ENCODE results near the gene PCDHGB4.
"Not testable (repeated sequence)": the region's sequence is repeated elsewhere in the genome, so short reads cannot be mapped to it uniquely, and the experiment has no call there.

The PCDHGB4 gene

DNA sequence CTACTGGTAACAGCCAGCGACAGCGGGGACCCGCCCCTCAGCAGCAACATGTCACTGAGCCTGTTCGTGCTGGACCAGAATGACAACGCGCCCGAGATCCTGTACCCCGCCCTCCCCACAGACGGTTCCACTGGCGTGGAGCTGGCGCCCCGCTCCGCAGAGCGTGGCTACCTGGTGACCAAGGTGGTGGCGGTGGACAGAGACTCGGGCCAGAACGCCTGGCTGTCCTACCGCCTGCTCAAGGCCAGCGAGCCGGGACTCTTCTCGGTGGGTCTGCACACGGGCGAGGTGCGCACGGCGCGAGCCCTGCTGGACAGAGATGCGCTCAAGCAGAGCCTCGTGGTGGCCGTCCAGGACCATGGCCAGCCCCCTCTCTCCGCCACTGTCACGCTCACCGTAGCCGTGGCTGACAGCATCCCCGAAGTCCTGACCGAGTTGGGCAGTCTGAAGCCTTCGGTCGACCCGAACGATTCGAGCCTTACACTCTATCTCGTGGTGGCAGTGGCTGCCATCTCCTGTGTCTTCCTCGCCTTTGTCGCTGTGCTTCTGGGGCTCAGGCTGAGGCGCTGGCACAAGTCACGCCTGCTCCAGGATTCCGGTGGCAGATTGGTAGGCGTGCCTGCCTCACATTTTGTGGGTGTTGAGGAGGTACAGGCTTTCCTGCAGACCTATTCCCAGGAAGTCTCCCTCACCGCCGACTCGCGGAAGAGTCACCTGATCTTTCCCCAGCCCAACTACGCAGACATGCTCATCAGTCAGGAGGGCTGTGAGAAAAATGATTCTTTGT lies 7.1 kb downstream of the PCDHGB4 start:
- not testable (repeated sequence) for FAIRE-seq; DNase-seq (ENCODE audit: extremely low spot score, insufficient read length, low read depth)

- not testable (repeated sequence) for DNase-seq (ENCODE audit: extremely low spot score, insufficient read length, low read depth); FAIRE-seq
Measured at GRCh38 chr5:141397756-141398551, 10.5 kb downstream of the PCDHGB4 start, which contains the start of gene PCDHGB5. TSS of gene PCDHGB5 (plus strand) at chr5:141397947. CDS start at chr5:141398128, 181 bp downstream.

DNA sequence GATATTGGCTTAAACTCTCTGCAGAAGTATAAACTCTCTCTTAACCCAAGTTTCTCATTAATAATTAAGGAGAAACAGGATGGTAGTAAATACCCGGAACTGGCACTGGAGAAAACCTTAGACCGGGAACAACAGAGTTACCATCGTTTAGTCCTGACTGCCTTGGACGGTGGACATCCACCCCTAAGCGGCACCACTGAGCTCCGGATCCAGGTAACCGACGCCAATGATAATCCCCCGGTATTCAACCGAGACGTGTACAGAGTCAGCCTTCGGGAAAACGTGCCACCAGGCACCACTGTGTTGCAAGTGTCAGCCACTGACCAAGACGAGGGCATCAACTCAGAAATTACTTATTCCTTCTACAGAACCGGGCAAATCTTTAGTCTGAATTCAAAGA lies 11.1 kb downstream of the PCDHGB4 start:
- FAIRE-seq: no peak

DNA sequence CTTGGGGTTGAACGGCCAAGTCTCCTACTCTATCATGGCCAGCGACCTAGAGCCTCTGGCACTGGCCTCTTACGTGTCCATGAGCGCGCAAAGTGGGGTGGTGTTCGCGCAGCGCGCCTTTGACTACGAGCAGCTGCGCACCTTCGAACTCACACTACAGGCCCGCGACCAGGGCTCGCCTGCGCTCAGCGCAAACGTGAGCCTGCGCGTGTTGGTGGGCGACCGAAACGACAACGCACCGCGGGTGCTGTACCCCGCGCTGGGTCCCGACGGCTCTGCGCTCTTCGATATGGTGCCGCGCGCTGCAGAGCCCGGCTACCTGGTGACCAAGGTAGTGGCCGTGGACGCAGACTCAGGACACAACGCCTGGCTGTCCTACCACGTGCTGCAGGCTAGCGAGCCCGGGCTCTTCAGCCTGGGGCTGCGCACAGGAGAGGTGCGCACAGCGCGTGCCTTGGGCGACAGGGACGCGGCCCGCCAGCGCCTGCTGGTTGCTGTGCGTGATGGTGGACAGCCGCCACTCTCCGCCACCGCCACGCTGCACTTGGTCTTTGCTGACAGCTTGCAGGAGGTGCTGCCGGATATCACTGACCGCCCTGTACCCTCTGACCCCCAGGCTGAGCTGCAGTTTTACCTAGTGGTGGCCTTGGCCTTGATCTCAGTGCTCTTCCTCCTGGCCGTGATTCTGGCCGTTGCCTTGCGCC lies 12.2 kb downstream of the PCDHGB4 start:
- DNase-seq (ENCODE audit: extremely low spot score, insufficient read length, low read depth): no peak
- no peak for FAIRE-seq

More for the DNA sequence above, 11.1 kb downstream of the PCDHGB4 start:
- DNase-seq (ENCODE audit: extremely low spot score, insufficient read length, low read depth): no peak

- no peak for DNase-seq (ENCODE audit: extremely low spot score, insufficient read length, low read depth)
- FAIRE-seq: no peak
Measured at GRCh38 chr5:141402553-141403243, 15.2 kb downstream of the PCDHGB4 start, which contains the start of gene PCDHGA9. TSS of gene PCDHGA9 (plus strand) at chr5:141402778. CDS start at chr5:141402953, 175 bp downstream.

DNA sequence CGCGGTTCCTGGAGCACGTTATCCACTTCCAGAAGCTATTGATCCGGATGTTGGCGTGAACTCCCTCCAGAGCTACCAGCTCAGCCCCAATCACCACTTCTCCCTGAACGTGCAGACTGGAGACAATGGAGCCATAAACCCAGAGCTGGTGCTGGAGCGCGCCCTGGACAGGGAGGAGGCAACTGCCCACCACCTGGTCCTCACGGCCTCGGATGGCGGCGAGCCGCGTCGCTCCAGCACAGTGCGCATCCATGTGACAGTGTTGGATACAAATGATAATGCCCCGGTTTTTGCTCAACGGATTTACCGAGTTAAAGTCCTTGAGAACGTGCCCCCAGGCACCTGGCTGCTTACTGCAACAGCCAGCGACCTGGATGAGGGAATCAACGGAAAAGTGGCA lies 15.9 kb downstream of the PCDHGB4 start:
- FAIRE-seq (no peak), DNase-seq (ENCODE audit: extremely low spot score, insufficient read length, low read depth) (no peak)

DNA sequence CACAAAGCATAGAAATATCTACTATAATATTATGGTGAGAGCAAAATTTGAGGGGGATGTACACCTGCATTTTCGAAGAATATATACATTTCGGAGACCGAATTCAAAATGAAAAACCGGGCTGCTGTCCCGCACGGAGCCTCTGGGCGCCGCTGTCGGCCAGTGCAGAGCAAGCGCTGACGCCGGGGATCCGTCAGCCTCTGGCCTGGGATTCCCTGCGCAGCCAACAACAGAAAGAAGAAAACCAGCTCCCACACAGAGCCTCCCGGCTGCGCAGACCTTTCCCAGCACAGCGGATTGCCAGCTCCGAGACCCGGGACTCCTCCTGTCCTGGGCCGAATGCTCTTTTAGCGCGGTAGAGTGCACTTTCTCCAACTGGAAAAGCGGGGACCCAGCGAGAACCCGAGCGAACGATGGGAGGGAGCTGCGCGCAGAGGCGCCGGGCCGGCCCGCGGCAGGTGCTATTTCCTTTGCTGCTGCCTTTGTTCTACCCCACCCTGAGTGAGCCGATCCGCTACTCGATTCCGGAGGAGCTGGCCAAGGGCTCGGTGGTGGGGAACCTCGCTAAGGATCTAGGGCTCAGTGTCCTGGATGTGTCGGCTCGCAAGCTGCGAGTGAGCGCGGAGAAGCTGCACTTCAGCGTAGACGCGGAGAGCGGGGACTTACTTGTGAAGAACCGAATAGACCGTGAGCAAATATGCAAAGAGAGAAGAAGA lies 20.4 kb downstream of the PCDHGB4 start, which contains the start of gene PCDHGB6:
PCDHGB6 (plus strand) TSS at position 232 of the 716 bp plus-strand sequence; CDS start at position 414, 182 bp downstream.
- FAIRE-seq; DNase-seq (ENCODE audit: extremely low spot score, insufficient read length, low read depth): not testable (repeated sequence)

DNA sequence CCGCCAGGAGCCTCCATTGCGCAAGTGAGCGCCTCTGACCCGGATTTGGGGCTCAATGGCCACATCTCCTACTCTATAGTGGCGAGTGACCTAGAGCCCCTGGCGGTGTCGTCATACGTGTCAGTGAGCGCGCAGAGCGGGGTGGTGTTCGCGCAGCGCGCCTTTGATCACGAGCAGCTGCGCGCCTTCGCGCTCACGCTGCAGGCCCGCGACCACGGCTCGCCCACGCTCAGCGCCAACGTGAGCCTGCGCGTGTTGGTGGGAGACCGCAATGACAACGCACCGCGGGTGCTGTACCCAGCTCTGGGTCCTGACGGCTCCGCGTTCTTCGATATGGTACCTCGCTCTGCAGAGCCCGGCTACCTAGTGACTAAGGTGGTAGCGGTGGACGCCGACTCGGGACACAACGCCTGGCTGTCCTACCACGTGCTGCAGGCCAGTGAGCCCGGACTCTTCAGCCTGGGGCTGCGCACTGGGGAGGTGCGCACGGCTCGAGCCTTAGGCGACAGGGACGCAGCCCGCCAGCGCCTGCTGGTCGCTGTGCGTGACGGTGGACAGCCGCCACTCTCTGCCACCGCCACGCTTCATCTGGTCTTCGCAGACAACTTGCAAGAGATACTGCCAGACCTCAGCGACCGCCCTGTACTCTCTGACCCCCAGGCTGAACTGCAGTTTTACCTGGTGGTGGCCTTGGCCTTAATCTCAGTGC lies 22.3 kb downstream of the PCDHGB4 start:
- no peak for FAIRE-seq
- DNase-seq (ENCODE audit: extremely low spot score, insufficient read length, low read depth): no peak

DNA sequence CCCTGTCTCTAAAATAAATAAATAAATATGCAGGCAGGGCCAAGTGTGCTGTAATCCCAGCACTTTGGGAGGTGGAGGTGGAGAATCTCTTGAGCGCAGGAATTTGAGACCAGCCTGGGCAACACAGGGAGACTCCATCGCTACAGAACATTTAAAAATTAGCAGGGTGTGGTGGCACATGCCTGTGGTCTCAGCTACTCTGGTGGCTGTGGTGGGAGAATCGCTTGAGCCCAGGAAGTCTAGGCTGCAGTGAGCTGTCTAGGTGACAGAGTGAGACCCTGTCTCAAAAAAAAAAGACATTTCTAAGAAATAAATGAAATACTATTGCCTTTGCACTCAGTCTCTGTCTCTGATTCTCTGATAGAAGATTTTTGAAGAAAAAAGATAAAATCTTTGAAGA lies 24.1 kb downstream of the PCDHGB4 start:
- DNase-seq (ENCODE audit: extremely low spot score, insufficient read length, low read depth) (no peak), FAIRE-seq (no peak)

DNA sequence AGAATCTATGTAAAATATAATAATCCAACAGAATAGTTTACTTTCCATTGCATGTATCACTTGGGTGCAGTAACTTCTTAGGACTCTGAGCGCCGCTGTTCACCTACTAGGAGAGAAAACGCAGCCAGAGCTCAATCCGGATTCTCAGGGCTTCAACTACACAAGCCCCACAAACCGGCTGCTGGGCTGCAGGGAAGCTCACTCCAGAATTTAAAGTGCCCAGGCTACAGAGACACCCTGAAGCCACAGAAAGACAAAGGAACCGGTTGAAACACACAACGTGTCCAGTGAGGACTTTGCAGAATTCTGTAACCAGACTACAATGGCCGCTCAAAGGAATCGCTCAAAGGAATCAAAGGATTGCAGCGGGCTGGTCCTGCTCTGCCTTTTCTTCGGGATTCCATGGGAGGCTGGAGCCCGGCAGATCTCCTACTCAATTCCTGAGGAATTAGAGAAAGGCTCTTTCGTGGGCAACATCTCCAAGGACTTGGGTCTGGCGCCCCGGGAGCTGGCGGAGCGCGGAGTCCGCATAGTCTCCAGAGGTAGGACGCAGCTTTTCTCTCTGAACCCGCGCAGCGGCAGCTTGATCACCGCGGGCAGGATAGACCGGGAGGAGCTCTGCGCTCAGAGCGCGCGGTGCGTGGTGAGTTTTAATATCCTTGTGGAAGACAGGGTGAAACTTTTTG lies 25.5 kb downstream of the PCDHGB4 start, which contains the start of gene PCDHGA10:
PCDHGA10 (plus strand) TSS at position 134 of the 686 bp plus-strand sequence; CDS start at position 323, 189 bp downstream.
- peak; percentile 23 for DNase-seq (ENCODE audit: extremely low spot score, insufficient read length, low read depth)
- no peak for FAIRE-seq

GRCh38 chr5:141413540-141414069 lies 26.1 kb downstream of the PCDHGB4 start:
- no peak for DNase-seq (ENCODE audit: extremely low spot score, insufficient read length, low read depth)
- FAIRE-seq: no peak

DNA sequence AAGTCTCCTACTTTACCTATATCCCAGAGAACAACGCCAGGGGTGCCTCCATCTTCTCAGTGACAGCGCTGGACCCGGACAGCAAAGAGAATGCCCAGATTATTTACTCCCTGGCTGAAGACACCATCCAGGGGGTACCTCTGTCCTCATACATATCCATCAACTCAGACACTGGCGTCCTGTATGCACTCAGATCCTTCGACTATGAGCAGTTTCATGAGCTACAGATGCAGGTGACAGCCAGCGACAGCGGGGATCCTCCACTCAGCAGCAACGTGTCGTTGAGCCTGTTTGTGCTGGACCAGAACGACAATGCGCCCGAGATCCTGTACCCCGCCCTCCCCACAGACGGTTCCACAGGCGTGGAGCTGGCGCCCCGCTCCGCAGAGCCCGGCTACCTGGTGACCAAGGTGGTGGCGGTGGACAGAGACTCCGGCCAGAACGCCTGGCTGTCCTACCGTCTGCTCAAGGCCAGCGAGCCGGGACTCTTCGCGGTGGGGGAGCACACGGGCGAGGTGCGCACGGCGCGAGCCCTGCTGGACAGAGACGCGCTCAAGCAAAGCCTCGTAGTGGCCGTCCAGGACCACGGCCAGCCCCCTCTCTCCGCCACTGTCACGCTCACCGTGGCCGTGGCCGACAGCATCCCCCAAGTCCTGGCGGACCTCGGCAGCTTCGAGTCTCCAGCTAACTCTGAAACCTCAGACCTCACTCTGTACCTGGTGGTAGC lies 27.2 kb downstream of the PCDHGB4 start:
- DNase-seq (ENCODE audit: extremely low spot score, insufficient read length, low read depth); FAIRE-seq: not testable (repeated sequence)

DNA sequence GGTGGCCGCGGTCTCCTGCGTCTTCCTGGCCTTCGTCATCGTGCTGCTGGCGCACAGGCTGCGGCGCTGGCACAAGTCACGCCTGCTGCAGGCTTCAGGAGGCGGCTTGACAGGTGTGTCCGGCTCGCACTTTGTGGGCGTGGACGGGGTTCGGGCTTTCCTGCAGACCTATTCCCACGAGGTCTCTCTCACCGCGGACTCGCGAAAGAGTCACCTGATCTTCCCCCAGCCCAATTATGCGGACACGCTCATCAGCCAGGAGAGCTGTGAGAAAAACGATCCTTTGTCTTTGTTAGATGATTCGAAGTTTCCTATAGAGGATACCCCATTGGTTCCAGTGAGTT lies 27.7 kb downstream of the PCDHGB4 start:
- not testable (repeated sequence) for DNase-seq (ENCODE audit: extremely low spot score, insufficient read length, low read depth); FAIRE-seq

DNA sequence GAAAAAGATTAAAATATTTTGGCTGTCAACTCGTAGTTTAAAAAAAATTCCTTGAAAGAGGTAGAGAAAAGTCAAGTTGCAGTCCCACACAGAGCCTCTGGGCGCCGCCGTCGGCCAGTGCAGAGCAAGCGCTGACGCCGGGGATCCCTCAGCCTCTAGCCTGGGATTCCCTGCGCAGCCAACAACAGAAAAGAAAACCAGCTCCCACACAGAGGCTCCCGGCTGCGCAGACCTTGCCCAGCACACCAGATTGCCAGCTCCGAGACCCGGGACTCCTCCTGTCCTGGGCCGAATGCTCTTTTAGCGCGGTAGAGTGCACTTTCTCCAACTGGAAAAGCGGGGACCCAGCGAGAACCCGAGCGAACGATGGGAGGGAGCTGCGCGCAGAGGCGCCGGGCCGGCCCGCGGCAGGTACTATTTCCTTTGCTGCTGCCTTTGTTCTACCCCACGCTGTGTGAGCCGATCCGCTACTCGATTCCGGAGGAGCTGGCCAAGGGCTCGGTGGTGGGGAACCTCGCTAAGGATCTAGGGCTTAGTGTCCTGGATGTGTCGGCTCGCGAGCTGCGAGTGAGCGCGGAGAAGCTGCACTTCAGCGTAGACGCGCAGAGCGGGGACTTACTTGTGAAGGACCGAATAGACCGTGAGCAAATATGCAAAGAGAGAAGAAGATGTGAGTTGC lies 30.1 kb downstream of the PCDHGB4 start, which contains the start of gene PCDHGB7:
PCDHGB7 (plus strand) TSS at position 184 of the 679 bp plus-strand sequence; CDS start at position 367, 183 bp downstream.
- FAIRE-seq: peak; percentile 66
- DNase-seq (ENCODE audit: extremely low spot score, insufficient read length, low read depth): not testable (repeated sequence)

DNA sequence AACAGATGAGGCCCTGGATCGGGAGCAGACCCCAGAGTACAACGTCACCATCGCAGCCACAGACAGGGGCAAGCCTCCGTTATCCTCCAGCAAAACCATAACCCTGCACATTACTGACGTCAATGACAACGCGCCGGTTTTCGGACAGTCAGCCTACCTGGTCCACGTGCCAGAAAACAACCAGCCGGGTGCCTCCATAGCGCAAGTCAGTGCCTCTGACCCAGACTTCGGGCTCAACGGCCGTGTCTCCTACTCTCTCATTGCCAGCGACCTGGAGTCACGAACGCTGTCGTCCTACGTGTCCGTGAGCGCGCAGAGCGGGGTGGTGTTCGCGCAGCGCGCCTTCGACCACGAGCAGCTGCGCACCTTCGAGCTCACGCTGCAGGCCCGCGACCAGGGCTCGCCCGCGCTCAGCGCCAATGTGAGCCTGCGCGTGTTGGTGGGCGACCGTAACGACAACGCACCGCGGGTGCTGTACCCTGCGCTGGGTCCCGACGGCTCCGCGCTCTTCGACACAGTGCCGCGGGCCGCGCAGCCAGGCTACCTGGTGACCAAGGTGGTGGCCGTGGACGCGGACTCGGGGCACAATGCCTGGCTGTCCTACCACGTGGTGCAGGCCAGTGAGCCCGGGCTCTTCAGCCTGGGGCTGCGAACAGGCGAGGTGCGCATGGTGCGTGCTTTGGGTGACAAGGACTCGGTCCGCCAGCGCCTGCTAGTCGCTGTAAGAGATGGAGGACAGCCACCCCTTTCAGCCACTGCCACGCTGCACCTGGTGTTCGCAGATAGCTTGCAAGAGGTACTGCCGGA lies 31.8 kb downstream of the PCDHGB4 start:
- DNase-seq (ENCODE audit: extremely low spot score, insufficient read length, low read depth) (no peak), FAIRE-seq (no peak)

All from GM18507 (cell line).